HG03442 (cell line): Measurements from ENCODE around the gene PLPPR4.

Experiments
- ATAC-seq: cut with Tn5 transposase; IDR thresholded peaks from one replicate; pipeline ENCODE4 v1.9.1; 2021; ENCODE audit warnings: mild to moderate bottlenecking, moderate library complexity; ENCODE audit not compliant: unreplicated experiment

The PLPPR4 gene

GRCh38 chr1:99334991-99335390, 70.7 kb downstream of the PLPPR4 start:
- no peak for ATAC-seq

- ATAC-seq, result no peak
These were observed 82.9 kb downstream of the PLPPR4 start for GRCh38 chr1:99347041-99347684.

GRCh38 chr1:99348397-99349132, 84.3 kb downstream of the PLPPR4 start:
- ATAC-seq, result no peak

- no peak for ATAC-seq
These were observed 88.5 kb downstream of the PLPPR4 start for GRCh38 chr1:99352821-99353220.

GRCh38 chr1:99358770-99359169, 94.5 kb downstream of the PLPPR4 start:
- no peak for ATAC-seq
